ENCODE results near the gene BUB3. TPM values are rescaled to one million over a fixed set of nuclear protein-coding genes. Genes with fewer than 3 reads are reported as not detected.

Gene BUB3
- total RNA-seq, 1 experiment from 2014 or later: 180 TPM

GRCh38 chr10:123154092-123154710 is at the start of gene BUB3 (continued):
- TF ChIP-seq AFF4 (CRISPR knock-in tag; IDR thresholded peaks at IDR 0.05; ENCODE audit: borderline replicate concordance) (no peak), FOXP4 (CRISPR knock-in tag; IDR thresholded peaks at IDR 0.05) (peak; percentile 12; the same call in 1 of the 2 replicates), ETV6 (CRISPR knock-in tag; IDR thresholded peaks at IDR 0.05) (no peak), ZMAT4 (CRISPR knock-in tag; IDR thresholded peaks at IDR 0.05) (no peak), MLX (CRISPR knock-in tag; IDR thresholded peaks at IDR 0.05) (no peak), PREB (CRISPR knock-in tag; IDR thresholded peaks at IDR 0.05; ENCODE audit: borderline replicate concordance) (no peak), E2F5 (CRISPR knock-in tag; IDR thresholded peaks at IDR 0.05) (peak; percentile 88), FOXK1 (CRISPR knock-in tag; IDR thresholded peaks at IDR 0.05) (peak; percentile 69), NR1H2 (CRISPR knock-in tag; IDR thresholded peaks at IDR 0.05) (no peak), ZNF219 (CRISPR knock-in tag; IDR thresholded peaks at IDR 0.05; ENCODE audit: borderline replicate concordance) (no peak), ZNF671 (CRISPR knock-in tag; IDR thresholded peaks at IDR 0.05) (no peak), ARID4B (CRISPR knock-in tag; IDR thresholded peaks at IDR 0.05; ENCODE audit: borderline replicate concordance) (0 out of 2 replicates have a peak, but pooled peaks have one; percentile 13), SOX15 (CRISPR knock-in tag; IDR thresholded peaks at IDR 0.05) (no peak), NFATC4 (CRISPR knock-in tag; IDR thresholded peaks at IDR 0.05) (no peak), TEAD1 (CRISPR knock-in tag; IDR thresholded peaks at IDR 0.05) (no peak), CTCF (IDR thresholded peaks at IDR 0.05) (no peak), USF1 (CRISPR knock-in tag; IDR thresholded peaks at IDR 0.05) (peak; percentile 98), RELA (CRISPR knock-in tag; IDR thresholded peaks at IDR 0.05; ENCODE audit: borderline replicate concordance) (no peak), STAT6 (CRISPR knock-in tag; conservative IDR thresholded peaks at IDR 0.05; ENCODE audit: low read depth) (no peak)
